ENCODE results near the gene BANK1.
"Not testable (repeated sequence)": the region's sequence is repeated elsewhere in the genome, so short reads cannot be mapped to it uniquely, and the experiment has no call there.

The BANK1 gene

DNA sequence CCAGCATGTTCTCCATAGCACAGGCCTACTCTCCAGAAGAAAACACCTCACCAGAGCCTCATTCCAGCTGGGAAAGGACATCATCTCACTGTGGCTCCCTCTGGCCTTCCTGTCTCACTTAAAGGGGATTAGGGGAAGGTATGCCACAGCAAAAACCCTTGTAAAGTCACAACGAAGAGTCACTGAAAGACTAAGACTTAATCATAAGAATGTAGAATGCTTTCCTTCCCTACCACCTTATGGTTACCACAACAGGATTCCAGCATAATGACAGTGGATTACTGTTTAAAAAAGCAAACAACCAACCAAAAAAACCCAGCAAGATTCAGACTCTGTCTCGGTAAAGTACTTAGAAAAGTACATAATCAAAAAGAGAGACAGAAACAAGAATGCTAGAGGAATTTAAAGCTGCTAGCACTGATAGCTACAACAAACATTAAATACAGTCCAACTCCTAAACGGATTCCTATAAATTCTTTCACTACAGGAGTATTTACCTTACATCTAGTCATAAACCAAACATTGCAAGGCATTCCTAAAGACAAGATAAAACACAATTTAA is 75.1 kb downstream of the BANK1 start:
- no peak for DNase-seq
- intact Hi-C loops (cut with DNase I): no loop called here

GRCh38 chr4:101870874-101871273 is 80.3 kb downstream of the BANK1 start:
- no peak for DNase-seq
- intact Hi-C loops (cut with DNase I): no loop called here

DNA sequence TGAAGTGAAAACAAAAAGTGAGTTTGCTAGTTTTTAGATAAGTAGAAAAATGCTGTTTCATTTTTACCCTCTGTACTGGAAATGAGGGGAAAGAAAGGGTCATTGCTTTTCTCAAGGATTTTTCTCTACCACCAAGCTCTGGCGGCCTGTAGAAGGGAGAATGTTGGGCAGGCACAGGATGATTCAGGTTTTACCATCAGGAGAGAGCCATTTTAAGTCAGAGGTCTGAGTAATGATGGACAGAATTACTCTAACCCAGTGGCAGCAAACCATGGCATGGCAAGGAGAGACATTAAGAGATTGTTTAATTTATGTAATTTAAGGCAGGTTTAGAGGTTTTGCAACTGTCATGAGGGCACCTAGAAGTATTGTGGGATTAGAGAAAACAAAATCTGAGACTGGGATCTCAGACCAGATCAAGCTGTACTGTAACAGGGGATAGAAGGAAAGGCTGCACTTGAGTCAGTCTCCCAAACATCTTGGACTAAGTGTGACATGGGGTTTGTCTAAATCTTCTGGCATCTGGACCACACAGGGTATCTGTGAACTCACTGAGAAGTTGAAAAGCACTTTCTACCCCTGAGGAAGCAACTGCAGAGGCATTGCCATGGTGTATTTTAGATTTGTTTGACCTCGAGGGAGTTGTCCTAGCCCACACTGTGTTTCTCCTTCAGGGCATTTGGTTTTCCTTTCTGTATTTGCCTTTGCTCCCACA is 81.6 kb downstream of the BANK1 start:
- intact Hi-C loops (cut with DNase I): no loop called here
- DNase-seq: no peak

- intact Hi-C loops (cut with DNase I): no loop called here
- DNase-seq: no peak
Observed at GRCh38 chr4:101885574-101885973, 95.0 kb downstream of the BANK1 start.

DNA sequence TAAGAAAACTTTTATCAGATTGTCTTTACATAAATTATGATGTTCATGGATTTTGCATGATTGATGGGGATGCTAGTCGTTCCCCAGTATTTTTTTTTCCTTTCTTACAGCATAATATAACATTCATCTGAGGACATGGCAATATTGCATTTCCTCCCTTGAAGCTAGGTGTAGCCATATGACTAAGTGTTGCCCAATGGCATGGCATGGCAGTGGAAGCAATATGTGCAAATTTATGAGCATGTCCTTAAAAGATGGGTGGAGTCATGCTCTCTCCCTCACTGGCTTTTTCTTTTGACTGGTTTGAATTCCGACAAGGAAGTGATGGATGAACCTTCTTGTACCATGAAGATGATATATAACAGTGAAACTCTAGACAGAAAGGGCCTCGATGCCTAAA is 96.3 kb downstream of the BANK1 start:
- intact Hi-C loops (cut with DNase I): no loop called here
- no peak for DNase-seq

DNA sequence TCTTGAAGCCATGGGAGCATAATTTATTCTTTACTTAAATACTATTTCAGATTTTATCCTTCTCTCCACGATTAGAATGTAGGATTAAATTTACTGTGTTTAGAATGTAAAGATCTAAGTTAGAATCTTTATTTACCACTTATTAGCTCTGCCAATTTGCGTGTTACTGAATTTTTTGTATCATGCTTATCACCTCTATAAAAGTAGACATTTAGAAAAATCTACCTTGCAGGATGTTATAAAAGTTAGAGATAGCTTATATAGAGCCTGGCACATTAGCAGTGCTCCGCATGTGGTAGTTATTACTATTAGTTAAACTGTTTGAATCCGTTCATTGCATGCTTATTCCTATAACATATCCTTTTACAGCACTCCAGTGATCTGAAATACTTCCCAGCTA is 97.9 kb downstream of the BANK1 start:
- no peak for DNase-seq
- intact Hi-C loops (cut with DNase I): no loop called here

DNA sequence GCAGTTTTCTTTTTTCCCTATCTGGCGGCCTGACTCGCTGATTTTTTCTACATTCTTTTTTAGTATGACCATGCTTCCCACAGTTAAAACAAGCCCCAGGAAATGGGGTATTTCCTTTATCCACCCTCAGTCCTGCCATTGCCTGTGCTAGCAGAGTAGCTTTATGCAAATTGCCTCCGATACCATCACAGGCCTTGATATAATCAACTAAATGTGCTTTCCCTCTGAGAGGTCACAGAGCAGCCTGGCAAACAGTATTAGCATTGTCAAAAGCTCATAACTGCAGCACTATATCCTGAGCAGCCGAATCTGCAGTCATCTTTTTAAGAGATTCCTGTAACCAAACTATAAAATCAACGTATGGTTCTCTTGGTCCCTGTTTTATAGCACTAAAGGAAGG is 115.0 kb downstream of the BANK1 start:
- DNase-seq; intact Hi-C loops (cut with DNase I): not testable (repeated sequence)

- no peak for DNase-seq
- intact Hi-C loops (cut with DNase I): no loop called here
Observed at GRCh38 chr4:101910786-101911373, 120.3 kb downstream of the BANK1 start.

- DNase-seq: no peak
- intact Hi-C loops (cut with DNase I): no loop called here
Observed at GRCh38 chr4:101911616-101912015, 121.1 kb downstream of the BANK1 start.

GRCh38 chr4:101914761-101915160 is 124.2 kb downstream of the BANK1 start:
- no peak for DNase-seq
- intact Hi-C loops (cut with DNase I): no loop called here

DNA sequence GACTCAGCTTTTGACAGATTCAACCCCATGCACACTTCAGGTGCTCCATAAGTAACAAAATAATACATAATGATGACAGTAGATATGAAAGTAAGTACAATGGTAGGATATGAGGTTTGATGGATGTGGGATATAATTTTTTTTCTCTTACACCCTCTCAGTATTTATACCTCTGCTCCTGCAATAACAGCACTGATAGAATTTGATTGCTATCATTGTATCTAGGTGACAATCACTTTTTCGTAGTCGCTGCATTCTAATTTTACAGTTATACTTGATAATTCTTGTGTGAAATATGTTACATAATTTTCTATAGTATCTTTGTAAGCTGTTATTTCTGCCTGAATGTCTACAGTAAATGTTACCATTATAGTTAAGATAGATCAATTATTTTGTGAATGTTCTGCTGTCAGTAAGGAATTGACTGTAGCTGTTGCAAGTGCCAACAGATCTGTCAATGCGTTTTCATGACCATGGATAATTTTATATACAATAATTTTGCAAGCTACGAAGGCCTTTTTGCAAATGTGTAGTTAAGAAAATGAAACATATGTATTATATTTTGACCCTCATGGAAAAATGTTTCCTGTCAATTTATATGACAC is 128.9 kb downstream of the BANK1 start:
- intact Hi-C loops (cut with DNase I): no loop called here
- no peak for DNase-seq

DNA sequence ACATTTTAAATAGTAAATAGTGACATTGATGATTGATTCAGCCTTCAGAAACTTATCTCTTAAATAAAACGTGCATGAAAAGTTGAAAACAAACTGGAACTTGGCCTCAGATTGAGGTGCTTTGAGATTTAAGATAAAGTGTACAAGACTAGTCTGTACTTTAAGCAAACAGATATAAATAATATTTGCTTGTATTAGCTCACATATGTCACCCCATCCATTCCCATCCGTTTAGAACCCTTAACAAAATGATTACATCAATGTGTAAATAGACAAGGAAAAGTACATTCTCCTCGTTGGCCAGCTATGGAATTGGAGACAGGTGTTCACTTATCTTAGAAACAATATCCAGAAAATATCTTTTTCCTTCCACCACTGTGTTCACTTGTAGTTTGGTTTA is 130.8 kb downstream of the BANK1 start:
- no peak for DNase-seq
- intact Hi-C loops (cut with DNase I): no loop called here

GRCh38 chr4:101931619-101932018 is 141.1 kb downstream of the BANK1 start:
- intact Hi-C loops (cut with DNase I): no loop called here
- DNase-seq: no peak

- no peak for DNase-seq
- intact Hi-C loops (cut with DNase I): no loop called here
Observed at GRCh38 chr4:101933855-101934254, 143.3 kb downstream of the BANK1 start.

DNA sequence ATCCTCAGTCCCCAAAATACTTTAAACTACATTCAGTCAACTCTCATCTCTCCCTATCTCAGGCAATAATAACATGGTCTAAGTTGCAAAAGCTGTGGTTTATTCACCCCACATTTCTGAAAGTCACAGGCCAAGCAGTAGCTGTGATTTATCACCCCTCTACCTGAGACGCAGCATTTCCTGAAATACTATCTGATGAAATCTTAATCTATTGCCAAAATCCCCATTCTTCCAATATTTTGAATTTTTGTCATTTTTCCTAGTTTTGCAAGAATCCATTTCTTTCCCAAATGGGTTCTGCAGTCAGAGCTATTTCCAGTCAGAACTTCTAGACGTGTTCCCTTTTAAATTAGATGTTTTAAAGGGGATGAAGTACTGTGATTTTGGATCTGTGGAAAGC is 148.3 kb downstream of the BANK1 start:
- no peak for DNase-seq
- intact Hi-C loops (cut with DNase I): no loop called here

DNA sequence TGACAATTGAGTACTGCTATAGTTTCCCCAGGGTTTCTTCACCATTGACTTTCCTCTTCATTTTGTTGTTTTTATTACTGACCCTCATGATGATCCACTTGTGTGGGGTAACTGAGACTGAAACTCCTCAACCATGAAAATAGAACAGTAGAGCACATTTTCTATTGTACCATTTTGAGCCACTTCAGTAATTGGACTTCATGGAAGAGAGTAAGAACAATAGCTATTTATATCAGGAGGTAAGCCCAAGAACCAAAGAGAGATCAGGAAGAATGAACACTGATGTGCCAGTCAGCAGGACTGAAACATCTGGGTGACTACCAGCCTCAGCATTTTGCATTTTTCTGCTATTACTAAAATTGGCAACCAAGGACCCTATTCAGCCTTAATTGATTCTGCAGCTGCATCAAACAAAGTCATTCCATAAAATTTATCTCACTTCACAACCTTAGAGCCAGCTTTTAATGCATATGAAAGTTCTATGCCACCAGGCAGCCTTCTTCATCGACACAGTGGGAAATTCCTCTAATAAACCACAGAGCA is 151.4 kb downstream of the BANK1 start:
- intact Hi-C loops (cut with DNase I): no loop called here

DNA sequence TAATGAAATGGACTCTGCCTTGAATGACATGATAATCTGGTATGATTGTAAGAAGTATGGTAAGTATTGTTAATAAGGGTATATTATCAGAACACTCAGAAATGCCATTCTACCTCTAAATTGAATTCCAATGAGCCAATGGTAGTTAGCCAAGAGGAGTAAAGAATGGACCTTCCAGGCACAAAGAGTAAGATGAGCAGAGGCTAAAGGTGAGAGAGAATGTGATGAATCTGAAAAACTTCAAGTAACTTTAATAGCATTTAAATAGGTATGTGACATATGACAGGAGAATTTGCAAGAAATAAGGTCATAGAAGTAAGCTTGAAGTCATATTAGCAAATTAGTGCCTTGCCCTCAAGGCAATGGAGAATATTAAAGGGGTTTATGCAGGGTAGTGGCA is 152.4 kb downstream of the BANK1 start:
- intact Hi-C loops (cut with DNase I): no loop called here
- no peak for DNase-seq

More for the DNA sequence above, 151.4 kb downstream of the BANK1 start:
- no peak for DNase-seq

- intact Hi-C loops (cut with DNase I): no loop called here
- DNase-seq: no peak
Observed at GRCh38 chr4:101944649-101945048, 154.1 kb downstream of the BANK1 start.

DNA sequence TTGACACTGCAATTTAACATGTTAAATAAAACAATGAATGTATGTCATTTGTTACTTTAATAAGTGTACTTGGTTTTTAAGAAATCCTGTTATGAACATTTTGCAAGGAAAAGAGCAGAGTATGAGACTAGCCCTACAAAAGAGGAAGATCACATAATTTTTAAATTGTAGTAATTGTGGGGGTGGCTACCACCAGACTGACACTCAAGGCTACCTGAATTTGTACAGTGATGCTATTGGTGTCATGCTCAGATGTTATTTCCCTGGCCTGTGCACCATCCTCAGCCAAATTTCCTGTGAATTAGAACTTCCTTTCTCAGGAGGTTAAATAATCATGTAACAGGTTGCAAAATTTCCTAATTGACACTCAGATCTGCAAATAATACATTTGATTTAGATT is 157.5 kb downstream of the BANK1 start:
- DNase-seq: no peak
- intact Hi-C loops (cut with DNase I): no loop called here

DNA sequence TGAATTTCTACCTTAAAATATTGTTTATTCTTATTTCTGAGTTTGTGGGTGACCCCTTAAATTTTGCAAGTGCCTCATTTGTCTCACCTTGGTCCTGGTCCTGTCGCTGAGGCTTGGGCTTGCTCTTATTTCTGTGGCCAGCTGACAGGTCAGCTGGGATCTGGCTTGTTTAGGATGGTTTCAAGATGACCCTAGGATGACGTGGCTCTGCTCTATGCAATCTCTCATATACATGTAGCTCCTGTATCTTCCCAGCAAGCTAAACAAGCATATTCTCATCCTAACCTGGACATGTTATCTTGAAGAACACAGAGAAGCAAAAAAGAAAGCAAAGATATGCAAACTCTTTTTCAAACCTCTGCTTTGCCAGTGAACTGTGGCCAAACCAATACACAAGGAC is 158.4 kb downstream of the BANK1 start:
- DNase-seq: no peak
- intact Hi-C loops (cut with DNase I): no loop called here

Data from head of caudate nucleus (tissue), 42 donors.